Measurements from ENCODE around the gene KRT2.

DNA sequence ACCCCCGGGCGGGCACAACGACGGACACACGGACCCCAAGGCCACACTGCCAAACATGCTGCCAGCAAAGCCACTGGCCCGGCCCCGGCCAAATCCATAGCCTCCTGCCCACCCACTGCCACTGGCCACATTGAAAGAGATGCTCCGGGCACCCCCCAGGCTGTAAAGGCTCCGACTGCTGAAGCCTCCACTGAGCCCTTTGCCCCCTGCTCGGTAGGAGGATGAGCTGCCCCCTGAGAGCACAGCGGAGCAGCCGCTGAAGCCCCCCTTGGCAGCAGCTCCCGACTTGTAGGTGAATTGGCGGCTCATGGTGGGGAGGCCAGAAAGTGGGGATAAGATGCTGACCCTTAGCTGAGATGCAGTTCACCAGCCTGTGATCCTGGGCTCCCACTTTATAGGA lies 33.8 kb downstream of the KRT2 start, which contains the start of gene KRT73:
- TF ChIP-seq POLR2A (IDR thresholded peaks at IDR 0.05; ENCODE audit: low read depth, low read length) (no peak), FOS (IDR thresholded peaks at IDR 0.05; ENCODE audit: low read depth, low read length) (no peak), ELK1 (IDR thresholded peaks at IDR 0.05; ENCODE audit: borderline replicate concordance, low read depth, low read length) (no peak), RCOR1 (IDR thresholded peaks at IDR 0.05; ENCODE audit: insufficient replicate concordance, low read length) (no peak), MXI1 (IDR thresholded peaks at IDR 0.05; ENCODE audit: borderline replicate concordance, low read depth, low read length) (no peak), RFX5 (IDR thresholded peaks at IDR 0.05; ENCODE audit: low read depth, low read length) (no peak), CHD1 (IDR thresholded peaks at IDR 0.05; ENCODE audit: low read depth, low read length) (no peak), BHLHE40 (IDR thresholded peaks at IDR 0.05; ENCODE audit: low read depth, low read length) (no peak), MAZ (IDR thresholded peaks at IDR 0.05; ENCODE audit: borderline replicate concordance, low read depth, low read length) (no peak), SMC3 (IDR thresholded peaks at IDR 0.05; ENCODE audit: low read depth, low read length) (no peak)
- TF ChIP-seq, protein P1, sequence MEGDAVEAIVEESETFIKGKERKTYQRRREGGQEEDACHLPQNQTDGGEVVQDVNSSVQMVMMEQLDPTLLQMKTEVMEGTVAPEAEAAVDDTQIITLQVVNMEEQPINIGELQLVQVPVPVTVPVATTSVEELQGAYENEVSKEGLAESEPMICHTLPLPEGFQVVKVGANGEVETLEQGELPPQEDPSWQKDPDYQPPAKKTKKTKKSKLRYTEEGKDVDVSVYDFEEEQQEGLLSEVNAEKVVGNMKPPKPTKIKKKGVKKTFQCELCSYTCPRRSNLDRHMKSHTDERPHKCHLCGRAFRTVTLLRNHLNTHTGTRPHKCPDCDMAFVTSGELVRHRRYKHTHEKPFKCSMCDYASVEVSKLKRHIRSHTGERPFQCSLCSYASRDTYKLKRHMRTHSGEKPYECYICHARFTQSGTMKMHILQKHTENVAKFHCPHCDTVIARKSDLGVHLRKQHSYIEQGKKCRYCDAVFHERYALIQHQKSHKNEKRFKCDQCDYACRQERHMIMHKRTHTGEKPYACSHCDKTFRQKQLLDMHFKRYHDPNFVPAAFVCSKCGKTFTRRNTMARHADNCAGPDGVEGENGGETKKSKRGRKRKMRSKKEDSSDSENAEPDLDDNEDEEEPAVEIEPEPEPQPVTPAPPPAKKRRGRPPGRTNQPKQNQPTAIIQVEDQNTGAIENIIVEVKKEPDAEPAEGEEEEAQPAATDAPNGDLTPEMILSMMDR (conservative IDR thresholded peaks at IDR 0.05; ENCODE audit: low read depth, low read length), result no peak
- TF ChIP-seq, protein P2, sequence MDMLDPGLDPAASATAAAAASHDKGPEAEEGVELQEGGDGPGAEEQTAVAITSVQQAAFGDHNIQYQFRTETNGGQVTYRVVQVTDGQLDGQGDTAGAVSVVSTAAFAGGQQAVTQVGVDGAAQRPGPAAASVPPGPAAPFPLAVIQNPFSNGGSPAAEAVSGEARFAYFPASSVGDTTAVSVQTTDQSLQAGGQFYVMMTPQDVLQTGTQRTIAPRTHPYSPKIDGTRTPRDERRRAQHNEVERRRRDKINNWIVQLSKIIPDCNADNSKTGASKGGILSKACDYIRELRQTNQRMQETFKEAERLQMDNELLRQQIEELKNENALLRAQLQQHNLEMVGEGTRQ (IDR thresholded peaks at IDR 0.05; ENCODE audit: low read depth, low read length), result no peak

Data from IMR-90 (cell line).